ENCODE measurements around the gene ZNF749.

- TF ChIP-seq, protein P1, sequence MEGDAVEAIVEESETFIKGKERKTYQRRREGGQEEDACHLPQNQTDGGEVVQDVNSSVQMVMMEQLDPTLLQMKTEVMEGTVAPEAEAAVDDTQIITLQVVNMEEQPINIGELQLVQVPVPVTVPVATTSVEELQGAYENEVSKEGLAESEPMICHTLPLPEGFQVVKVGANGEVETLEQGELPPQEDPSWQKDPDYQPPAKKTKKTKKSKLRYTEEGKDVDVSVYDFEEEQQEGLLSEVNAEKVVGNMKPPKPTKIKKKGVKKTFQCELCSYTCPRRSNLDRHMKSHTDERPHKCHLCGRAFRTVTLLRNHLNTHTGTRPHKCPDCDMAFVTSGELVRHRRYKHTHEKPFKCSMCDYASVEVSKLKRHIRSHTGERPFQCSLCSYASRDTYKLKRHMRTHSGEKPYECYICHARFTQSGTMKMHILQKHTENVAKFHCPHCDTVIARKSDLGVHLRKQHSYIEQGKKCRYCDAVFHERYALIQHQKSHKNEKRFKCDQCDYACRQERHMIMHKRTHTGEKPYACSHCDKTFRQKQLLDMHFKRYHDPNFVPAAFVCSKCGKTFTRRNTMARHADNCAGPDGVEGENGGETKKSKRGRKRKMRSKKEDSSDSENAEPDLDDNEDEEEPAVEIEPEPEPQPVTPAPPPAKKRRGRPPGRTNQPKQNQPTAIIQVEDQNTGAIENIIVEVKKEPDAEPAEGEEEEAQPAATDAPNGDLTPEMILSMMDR (IDR thresholded peaks at IDR 0.05), result peak in 3 of 6 experiments; percentile 42 to 58 (median 44)
- peak; percentile 67 to 71 for TF ChIP-seq POLR2A (IDR thresholded peaks at IDR 0.05)
Measured at GRCh38 chr19:57389730-57390598, 45.2 kb upstream of the ZNF749 start, which contains the start of gene ZNF548.

All from adrenal gland (tissue), 5 donors.